GM18868 (cell line): Measurements from ENCODE around the gene CELA3B.
"Not testable (repeated sequence)": the region's sequence is repeated elsewhere in the genome, so short reads cannot be mapped to it uniquely, and the experiment has no call there.

ENCODE experiments used
- ATAC-seq: cut with Tn5 transposase; IDR thresholded peaks from one replicate; pipeline ENCODE4 v1.9.1; 2021; ENCODE audit warnings: mild to moderate bottlenecking, moderate library complexity; ENCODE audit not compliant: unreplicated experiment

The CELA3B gene

DNA sequence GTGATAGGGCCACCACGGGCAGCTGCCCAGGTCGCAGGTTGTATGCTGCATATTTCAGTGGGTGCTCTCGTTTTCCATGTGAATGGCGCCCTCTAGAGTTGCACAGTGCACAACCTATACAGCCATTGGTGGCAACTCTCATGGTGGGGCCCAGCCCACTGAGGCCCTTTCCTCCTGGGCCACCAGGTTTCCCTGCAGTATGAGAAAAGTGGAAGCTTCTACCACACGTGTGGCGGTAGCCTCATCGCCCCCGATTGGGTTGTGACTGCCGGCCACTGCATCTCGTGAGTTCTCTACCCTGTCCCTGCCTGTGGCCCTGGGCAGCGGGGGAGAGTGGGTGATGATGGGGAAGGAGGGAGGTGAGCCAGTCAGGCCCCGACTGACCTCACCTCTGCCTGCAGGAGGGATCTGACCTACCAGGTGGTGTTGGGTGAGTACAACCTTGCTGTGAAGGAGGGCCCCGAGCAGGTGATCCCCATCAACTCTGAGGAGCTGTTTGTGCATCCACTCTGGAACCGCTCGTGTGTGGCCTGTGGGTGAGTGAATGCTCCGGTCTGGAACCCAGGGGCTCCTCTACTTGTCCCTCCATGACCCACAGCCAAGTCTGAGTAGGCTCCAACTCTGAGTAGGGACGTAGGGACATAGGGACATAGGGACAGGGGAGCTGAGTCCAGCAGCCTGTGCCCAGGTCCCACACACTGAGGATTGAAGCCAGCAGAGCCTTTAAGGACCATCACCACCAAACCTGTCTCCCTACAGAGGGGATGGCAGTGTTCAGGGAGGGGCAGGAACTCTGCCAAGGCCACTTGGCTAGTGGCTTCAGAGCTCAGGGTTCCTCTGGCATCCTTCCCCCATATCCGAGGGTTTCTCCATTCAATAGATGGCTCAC is 28.7 kb downstream of the CELA3B start:
- ATAC-seq, result not testable (repeated sequence)

GRCh38 chr1:22006736-22007135 is 29.9 kb downstream of the CELA3B start:
- not testable (repeated sequence) for ATAC-seq

DNA sequence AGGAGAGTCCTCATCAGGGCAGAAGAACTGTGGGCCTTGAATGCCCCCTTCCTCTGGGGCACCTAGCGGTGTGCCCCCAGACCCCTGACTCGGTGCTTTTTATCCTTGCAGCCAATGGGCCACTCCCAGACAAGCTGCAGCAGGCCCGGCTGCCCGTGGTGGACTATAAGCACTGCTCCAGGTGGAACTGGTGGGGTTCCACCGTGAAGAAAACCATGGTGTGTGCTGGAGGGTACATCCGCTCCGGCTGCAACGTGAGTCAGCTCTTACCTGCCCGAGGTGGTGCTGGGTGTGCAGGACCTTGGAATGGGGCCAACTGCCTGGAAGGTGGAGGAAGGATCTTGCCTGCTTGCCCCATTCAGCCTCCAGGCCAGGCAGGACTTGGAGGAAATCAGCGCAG is 30.4 kb downstream of the CELA3B start:
- not testable (repeated sequence) for ATAC-seq

DNA sequence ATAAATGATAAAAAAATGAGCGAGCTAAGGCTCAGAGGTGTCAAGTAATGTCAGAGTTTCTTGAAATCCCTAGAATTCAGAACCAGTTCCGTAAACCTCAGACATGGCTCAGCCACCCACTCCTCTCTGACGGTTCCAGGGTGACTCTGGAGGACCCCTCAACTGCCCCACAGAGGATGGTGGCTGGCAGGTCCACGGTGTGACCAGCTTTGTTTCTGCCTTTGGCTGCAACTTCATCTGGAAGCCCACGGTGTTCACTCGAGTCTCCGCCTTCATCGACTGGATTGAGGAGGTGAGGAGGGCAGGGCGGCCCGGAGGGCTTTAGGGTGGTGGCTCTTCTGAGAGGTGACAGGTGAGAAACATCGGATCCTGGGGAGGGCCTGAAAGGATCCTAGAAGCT is 32.7 kb downstream of the CELA3B start:
- not testable (repeated sequence) for ATAC-seq

DNA sequence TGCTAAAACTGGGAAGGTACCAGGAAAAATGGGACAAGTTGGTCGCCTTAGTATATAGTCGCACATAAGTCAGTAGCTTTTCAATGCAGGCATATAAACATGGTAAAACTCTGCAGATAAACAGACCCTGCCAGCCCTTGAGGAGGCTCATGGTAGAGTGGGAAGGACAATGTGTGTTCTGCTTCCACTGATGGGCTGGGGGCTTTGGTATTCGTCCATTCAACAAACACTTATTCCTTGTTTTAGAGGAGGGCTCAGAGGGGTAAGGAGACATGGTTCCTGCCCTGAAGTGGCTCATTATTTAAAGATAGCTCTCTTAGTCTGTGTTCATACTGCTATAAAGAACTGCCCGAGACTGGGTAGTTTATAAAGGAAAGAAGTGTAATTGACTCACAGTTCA is 35.9 kb downstream of the CELA3B start:
- ATAC-seq, result not testable (repeated sequence)

- ATAC-seq, result not testable (repeated sequence)
Measured at GRCh38 chr1:22014575-22015206, 37.9 kb downstream of the CELA3B start.

DNA sequence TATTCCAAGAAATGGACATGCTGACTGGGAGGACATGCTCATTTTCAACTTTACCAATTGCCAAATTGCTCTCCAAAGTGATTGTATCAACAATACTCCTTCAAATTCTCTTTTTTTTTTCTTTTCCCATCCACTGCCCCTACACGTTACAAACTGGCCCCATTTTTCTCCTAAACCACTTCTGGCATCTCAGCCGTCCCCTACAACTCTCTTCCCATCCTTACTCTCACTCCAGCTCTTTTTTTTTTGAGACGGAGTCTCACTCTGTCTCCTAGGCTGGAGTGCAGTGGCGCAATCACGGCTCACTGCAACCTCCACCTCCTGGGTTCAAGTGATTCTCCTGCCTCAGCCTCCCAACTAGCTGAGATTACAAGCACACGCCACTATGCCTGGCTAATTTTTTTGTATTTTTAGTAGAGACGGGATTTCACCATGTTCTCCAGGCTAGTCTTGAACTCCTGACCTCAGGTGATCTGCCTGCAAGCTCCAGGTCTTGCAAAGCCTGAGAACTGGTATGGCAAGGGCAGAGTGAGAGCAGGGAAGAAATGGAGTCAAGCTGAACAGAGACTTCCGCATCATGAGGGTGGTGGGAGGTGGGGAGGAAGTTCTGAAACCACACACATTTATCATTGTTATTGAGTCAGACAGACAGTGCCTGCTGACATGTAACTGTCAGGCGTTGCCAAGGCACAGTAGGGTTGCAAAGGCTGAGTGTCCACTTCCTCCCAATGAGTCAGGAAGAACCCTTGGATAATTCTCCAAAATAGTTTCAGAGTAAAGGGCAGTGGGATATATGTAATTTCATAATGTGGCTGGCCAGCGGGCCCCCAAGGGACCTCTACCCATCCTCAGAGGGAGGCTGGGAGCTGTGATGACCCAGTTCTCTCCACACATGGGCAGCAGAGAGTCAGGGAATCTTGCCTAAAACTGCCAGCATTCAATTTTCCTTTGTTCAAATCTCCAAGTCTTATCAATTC is 42.0 kb downstream of the CELA3B start:
- ATAC-seq, result no peak

DNA sequence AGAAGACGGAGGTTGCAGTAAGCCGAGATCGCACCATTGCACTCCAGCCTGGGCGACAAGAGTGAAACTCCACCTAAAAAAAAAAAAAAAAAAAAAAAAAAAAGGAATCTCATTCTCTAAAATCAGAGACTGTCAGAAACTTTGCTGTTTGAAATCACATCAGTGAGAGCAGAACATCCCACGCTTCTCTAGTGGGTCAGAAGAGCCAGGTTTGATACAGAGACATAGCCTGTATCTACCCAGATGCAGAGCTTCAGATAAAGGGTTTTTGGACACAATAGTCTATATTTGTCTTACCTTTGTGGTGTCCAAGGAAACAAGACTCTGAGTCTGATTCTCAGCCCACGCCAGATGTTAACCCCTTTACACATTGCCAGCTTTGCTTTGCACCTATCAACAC is 44.2 kb downstream of the CELA3B start:
- ATAC-seq, result no peak

DNA sequence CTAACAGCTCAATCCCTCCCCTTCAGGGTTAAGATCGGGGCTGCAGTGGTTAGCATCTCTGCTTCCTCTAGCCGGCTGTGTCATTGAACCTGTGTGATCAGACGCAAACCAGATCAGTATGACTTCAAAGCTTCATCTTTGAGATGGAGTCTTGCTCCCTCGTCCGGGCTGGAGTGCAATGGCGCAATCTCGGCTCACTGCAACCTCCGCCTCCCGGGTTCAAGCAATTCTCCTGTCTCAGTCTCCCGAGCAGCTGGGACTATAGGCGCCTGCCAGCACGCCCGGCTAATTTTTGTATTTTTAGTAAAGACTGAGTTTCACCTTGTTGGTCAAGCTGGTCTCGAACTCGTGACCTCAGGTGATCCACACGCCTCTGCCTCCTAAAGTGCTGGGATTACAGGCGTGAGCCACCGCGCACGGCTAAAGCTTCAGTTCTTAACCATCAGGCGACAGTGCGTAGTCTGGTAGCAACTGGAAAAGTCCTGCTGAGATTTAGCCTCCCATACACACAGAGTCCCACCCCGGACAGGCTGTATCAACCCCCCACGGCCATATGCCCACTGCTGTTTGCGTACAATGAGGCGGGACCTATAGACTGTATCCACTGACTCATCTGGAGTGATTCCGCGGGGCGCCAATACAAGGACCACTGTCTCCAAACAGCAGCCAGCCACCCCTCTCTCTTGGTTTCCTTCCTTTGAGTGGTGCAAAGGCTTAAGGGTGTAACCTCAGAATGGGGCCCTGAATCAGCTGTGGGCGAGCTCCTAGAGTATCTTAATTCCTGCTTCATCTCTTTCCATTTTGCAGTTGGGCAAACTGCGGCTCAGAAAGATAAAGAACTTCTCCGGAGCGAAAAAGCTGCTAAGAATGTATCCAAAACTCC is 47.9 kb downstream of the CELA3B start:
- ATAC-seq, result peak; percentile 30

- ATAC-seq, result peak; percentile 63
Measured at GRCh38 chr1:22025368-22026155, 48.7 kb downstream of the CELA3B start.

GRCh38 chr1:22026924-22027289 is 50.1 kb downstream of the CELA3B start:
- no peak for ATAC-seq

GRCh38 chr1:22030057-22030456 is 53.2 kb downstream of the CELA3B start:
- no peak for ATAC-seq

GRCh38 chr1:22030473-22030872 is 53.7 kb downstream of the CELA3B start:
- ATAC-seq, result no peak

DNA sequence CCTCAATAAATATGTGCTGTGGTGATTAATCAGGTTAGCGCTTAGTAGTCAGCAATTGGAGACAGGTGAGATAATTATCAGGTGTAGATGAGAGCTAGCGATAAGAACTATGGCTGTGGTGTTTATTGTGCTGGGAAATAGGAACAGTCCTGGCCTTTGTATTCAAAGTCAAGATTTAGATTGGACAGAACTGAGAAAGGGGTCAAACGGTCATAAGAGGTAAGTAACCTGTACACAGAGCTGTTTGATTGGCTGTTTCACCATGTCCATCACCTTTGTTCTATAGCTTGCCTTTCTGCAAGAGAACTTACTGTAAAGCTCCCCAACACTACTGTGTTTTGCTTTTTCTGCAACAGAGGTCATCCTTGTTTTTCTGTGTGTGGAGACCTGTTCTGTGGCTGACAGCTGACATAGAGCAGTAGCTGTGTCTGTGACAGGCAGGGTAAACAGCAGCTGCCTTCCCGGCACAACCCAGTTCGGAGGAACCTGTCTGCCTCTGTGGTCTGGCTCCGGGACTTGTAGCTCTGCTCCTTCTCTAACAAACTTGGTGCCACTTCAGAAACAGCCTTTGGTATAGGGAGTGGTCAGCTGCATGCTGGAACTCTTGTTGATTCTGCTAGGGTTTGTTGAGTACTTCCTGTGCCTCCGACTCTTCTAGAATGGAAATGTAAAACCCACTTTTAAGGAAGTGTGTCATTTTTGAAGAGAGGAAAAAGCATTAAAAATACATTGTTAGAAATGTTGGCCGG is 54.6 kb downstream of the CELA3B start:
- ATAC-seq, result no peak

GRCh38 chr1:22034834-22035233 is 58.0 kb downstream of the CELA3B start:
- not testable (repeated sequence) for ATAC-seq

DNA sequence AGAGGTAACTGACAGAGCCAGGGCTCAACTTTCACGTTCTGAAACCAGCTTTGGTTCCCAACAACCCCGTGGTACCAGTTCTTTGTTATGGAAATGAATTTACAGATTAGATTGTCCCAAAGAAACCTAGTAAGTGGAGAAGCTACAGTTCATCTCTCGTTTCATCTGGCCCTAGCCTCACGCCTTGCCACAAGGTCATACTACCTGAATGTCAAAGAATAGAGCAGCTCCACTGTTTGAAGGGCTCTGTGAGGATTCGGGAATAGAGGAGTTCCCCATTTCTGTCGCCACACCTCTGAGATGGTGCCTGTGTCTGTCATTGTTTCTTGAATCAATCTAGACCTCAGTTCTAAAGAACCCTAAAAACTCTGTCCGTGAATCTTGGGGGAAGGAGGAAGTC is 60.7 kb downstream of the CELA3B start:
- ATAC-seq, result no peak

- no peak for ATAC-seq
Measured at GRCh38 chr1:22038036-22038435, 61.2 kb downstream of the CELA3B start.
